ENCODE results near the gene CDR2L.

GRCh38 chr17:74938194-74938950 lies 49.1 kb upstream of the CDR2L start:
- TF ChIP-seq POLR2A (IDR thresholded peaks at IDR 0.05), result no peak
- TF ChIP-seq, protein P1, sequence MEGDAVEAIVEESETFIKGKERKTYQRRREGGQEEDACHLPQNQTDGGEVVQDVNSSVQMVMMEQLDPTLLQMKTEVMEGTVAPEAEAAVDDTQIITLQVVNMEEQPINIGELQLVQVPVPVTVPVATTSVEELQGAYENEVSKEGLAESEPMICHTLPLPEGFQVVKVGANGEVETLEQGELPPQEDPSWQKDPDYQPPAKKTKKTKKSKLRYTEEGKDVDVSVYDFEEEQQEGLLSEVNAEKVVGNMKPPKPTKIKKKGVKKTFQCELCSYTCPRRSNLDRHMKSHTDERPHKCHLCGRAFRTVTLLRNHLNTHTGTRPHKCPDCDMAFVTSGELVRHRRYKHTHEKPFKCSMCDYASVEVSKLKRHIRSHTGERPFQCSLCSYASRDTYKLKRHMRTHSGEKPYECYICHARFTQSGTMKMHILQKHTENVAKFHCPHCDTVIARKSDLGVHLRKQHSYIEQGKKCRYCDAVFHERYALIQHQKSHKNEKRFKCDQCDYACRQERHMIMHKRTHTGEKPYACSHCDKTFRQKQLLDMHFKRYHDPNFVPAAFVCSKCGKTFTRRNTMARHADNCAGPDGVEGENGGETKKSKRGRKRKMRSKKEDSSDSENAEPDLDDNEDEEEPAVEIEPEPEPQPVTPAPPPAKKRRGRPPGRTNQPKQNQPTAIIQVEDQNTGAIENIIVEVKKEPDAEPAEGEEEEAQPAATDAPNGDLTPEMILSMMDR (IDR thresholded peaks at IDR 0.05), result no peak
- TF ChIP-seq EP300 (IDR thresholded peaks at IDR 0.05; ENCODE audit: low read depth), result no peak
- no peak for TF ChIP-seq POLR2AphosphoS5 (IDR thresholded peaks at IDR 0.05)
